Stomach (tissue), 9 donors: Measurements from ENCODE around the gene POM121C. TPM values are rescaled to one million over a fixed set of nuclear protein-coding genes. Genes with fewer than 3 reads are reported as not detected.
"Not testable (repeated sequence)": the region's sequence is repeated elsewhere in the genome, so short reads cannot be mapped to it uniquely, and the experiment has no call there.

ENCODE experiments used
- DNase-seq, 2 donors: peaks; one replicate each; pipeline versions ENCODE4 v3.0.0 to v3.0.0-alpha.2; 2013 to 2019
- H3K27ac ChIP-seq, 5 donors: fragments of 200-600 bp in 4 of 5; sonication (generic) in 4 of 5; one replicate each; pipeline ENCODE4 v1.5.1; 2013 to 2019; ENCODE audit warnings: mild to moderate bottlenecking in 1 of 5, moderate library complexity in 1 of 5
- H3K27me3 ChIP-seq, 3 donors: fragments of 200-600 bp; sonication (generic); one replicate each; pipeline ENCODE4 v1.5.1; 2017 to 2019; ENCODE audit warnings: mixed run types in 1 of 3
- H3K36me3 ChIP-seq, 4 donors: fragments of 200-600 bp; sonication (generic); 1 replicate in 3 of 4; 2 replicates in 1 of 4; pipeline ENCODE4 v1.5.1; 2016 to 2019
- H3K4me1 ChIP-seq, 4 donors: fragments of 200-600 bp; sonication (generic); one replicate each; pipeline ENCODE4 v1.5.1; 2016 to 2019
- H3K4me3 ChIP-seq, 4 donors: fragments of 200-600 bp; sonication (generic) in 3 of 4; one replicate each; pipeline ENCODE4 v1.5.1; 2016 to 2019; ENCODE audit warnings: mild to moderate bottlenecking in 1 of 4
- H3K9me3 ChIP-seq, 4 donors: fragments of 200-600 bp; sonication (generic); one replicate each; pipeline ENCODE4 v1.5.1; 2016 to 2019
- CTCF ChIP-seq, 7 experiments: fragments of 450-650 bp in 4 of 7; fragments of 200-600 bp in 3 of 7; sonication (generic) in 3 of 7; IDR thresholded peaks; one replicate each; pipeline ENCODE4 v1.5.1; 2016 to 2019; ENCODE audit warnings: antibody characterized with exemption in 7 of 7, control low read depth in 2 of 7, mild to moderate bottlenecking in 1 of 7
- EP300 ChIP-seq: sonication (generic); formaldehyde crosslinking; IDR thresholded peaks from one replicate; pipeline ENCODE4 v1.6.1; 2017; ENCODE audit warnings: antibody characterized with exemption
- POLR2A ChIP-seq, 4 donors: fragments of 450-650 bp; IDR thresholded peaks; one replicate each; pipeline ENCODE4 v1.6.1; 2016; ENCODE audit warnings: antibody characterized with exemption in 4 of 4, control low read depth in 2 of 4, mild to moderate bottlenecking in 1 of 4, moderate library complexity in 1 of 4
- POLR2AphosphoS5 ChIP-seq, 3 donors: sonication (generic); formaldehyde crosslinking; IDR thresholded peaks; one replicate each; pipeline ENCODE4 v1.6.1; 2016; ENCODE audit warnings: antibody characterized with exemption in 3 of 3
- WGBS, 5 donors: extraction: QIAGEN DNeasy Blood & Tissue Kit in 3 of 5; methylation state at CpG; one replicate each; pipeline versions ENCODE4 v1.1.5 to v1.1.7; 2013 to 2018; 5-methylcytosine and 5-hydroxymethylcytosine counted together
- intact Hi-C: fragments of 100-400 bp; cut with DNase I; formaldehyde crosslinking; loops from one replicate; pipeline ENCODE4 v1.15.1; 2023; ENCODE audit warnings: low total_unique reads
- polyA plus RNA-seq, 3 donors: library from polyadenylated mRNA; stranded (reverse); fragments of 200-250 nt; gene quantifications; one replicate each; pipeline ENCODE4 v1.2.3, GENCODE V29; 2013
- total RNA-seq, 5 donors: library from RNA; depleted of rRNA; stranded (reverse); fragments of >200 nt; gene quantifications; one replicate each; pipeline versions ENCODE4 v1.1.0 to v1.2.3, GENCODE V29; 2014 to 2016
- donor health status: healthy with polysubstance abuse.
- donor health status: Bipolar disorder and iron deficiency.
- donor health status: healthy.

The POM121C gene
- total and polyA plus RNA-seq, 8 donors, result 8.1 to 74.2 (median 24.1) TPM

- intact Hi-C loops, result no loop called here
- Histone ChIP-seq H3K4me1 (peaks cover 9 to 16% (median 12%) of the 10 kb centered on the region in 4 donors), H3K27me3 (no peaks in the 10 kb centered on the region), H3K4me3 (no peak overlapping the region), H3K9me3 (no peaks in the 10 kb centered on the region), H3K27ac (no peak overlapping the region), H3K36me3 (peaks cover under 1 to 8% (median 6%) of the 10 kb centered on the region in 4 donors)
- DNase-seq, result no peak
- 63 to 75% (median 66%) methylated on average over 6 of the region's 6 CpGs for WGBS, 5 donors
- TF ChIP-seq EP300 (no peak), POLR2AphosphoS5 (IDR thresholded peaks at IDR 0.05) (no peak), POLR2A (IDR thresholded peaks at IDR 0.05) (no peak), CTCF (IDR thresholded peaks at IDR 0.05) (no peak)
Observed at GRCh38 chr7:75531359-75531821, 45.3 kb upstream of the POM121C start.

GRCh38 chr7:75527224-75527722 is 41.2 kb upstream of the POM121C start:
- DNase-seq, result peak in 1 of 2 donors; percentile 27
- intact Hi-C loops, result not testable (repeated sequence)

GRCh38 chr7:75521727-75522126 is 35.6 kb upstream of the POM121C start:
- H3K9me3 ChIP-seq, H3K4me3 ChIP-seq, H3K27me3 ChIP-seq, H3K27ac ChIP-seq, DNase-seq, intact Hi-C loops: not testable (repeated sequence)
- Histone ChIP-seq H3K4me1 (peaks cover 4 to 13% (median 8%) of the 10 kb centered on the region in 4 donors), H3K36me3 (peaks cover 24 to 66% (median 60%) of the 10 kb centered on the region in 4 donors)

More at GRCh38 chr7:75527224-75527722, 41.2 kb upstream of the POM121C start:
- not testable (repeated sequence) for H3K27me3 ChIP-seq, H3K9me3 ChIP-seq
- peak overlapping the region; percentile 70 to 97 (median 88) for H3K4me3 ChIP-seq
- 0 to 1% (median 0%) methylated on average over 19 to 37 of the region's 37 CpGs for WGBS, 5 donors
- peaks cover 10 to 26% (median 18%) of the 10 kb centered on the region in 4 donors for H3K4me1 ChIP-seq
- H3K27ac ChIP-seq, result peak overlapping the region; percentile 85 to 94 (median 86)
- peaks cover 24 to 36% (median 35%) of the 10 kb centered on the region in 4 donors for H3K36me3 ChIP-seq

- peaks cover 13 to 61% (median 57%) of the 10 kb centered on the region in 4 donors for H3K36me3 ChIP-seq
- DNase-seq, H3K27ac ChIP-seq, intact Hi-C loops, H3K27me3 ChIP-seq, H3K4me3 ChIP-seq, H3K9me3 ChIP-seq, H3K4me1 ChIP-seq: not testable (repeated sequence)
- WGBS, 5 donors, result 23 to 65% (median 38%) methylated on average over 2 of the region's 2 CpGs
Observed at GRCh38 chr7:75518842-75519241, 32.7 kb upstream of the POM121C start.

- WGBS, 5 donors, result 93 to 95% (median 94%) methylated on average over 2 of the region's 4 CpGs; no CpG with 5 or more reads in 2 of the 5 donors
- H3K36me3 ChIP-seq, result peaks cover 0 to 35% (median 26%) of the 10 kb centered on the region in 4 donors
- DNase-seq, H3K27me3 ChIP-seq, H3K4me1 ChIP-seq, H3K9me3 ChIP-seq, H3K27ac ChIP-seq, H3K4me3 ChIP-seq, intact Hi-C loops: not testable (repeated sequence)
Observed at GRCh38 chr7:75509033-75509432, 22.9 kb upstream of the POM121C start.

- H3K9me3 ChIP-seq, DNase-seq, H3K27me3 ChIP-seq, H3K27ac ChIP-seq, intact Hi-C loops, H3K36me3 ChIP-seq, H3K4me1 ChIP-seq, H3K4me3 ChIP-seq: not testable (repeated sequence)
- 60 to 80% (median 69%) methylated on average over 5 to 6 of the region's 6 CpGs for WGBS, 5 donors
Observed at GRCh38 chr7:75492020-75492419, 5.9 kb upstream of the POM121C start, which contains the start of gene SPDYE5. Gene SPDYE5 (plus strand): TSS chr7:75492320. CDS start chr7:75494048, 1,728 bp downstream.

GRCh38 chr7:75485355-75485978 is 632 bp downstream of the POM121C start:
- H3K9me3 ChIP-seq, H3K27me3 ChIP-seq, H3K36me3 ChIP-seq, H3K4me1 ChIP-seq, intact Hi-C loops: not testable (repeated sequence)
- 0 to 3% (median 1%) methylated on average over 20 to 30 of the region's 32 CpGs for WGBS, 5 donors
- peak overlapping the region; percentile 81 to 92 (median 88) for H3K27ac ChIP-seq
- peak in 1 of 2 donors; percentile 12 for DNase-seq
- peak overlapping the region; percentile 64 to 80 (median 78) for H3K4me3 ChIP-seq

- H3K27ac ChIP-seq, intact Hi-C loops, DNase-seq, H3K9me3 ChIP-seq, H3K4me3 ChIP-seq, H3K27me3 ChIP-seq: not testable (repeated sequence)
- H3K36me3 ChIP-seq, result peaks cover 4 to 12% (median 7%) of the 10 kb centered on the region in 4 donors
- peaks cover 0 to 14% (median 5%) of the 10 kb centered on the region in 4 donors for H3K4me1 ChIP-seq
Observed at GRCh38 chr7:75480313-75480712, 5.8 kb downstream of the POM121C start.

GRCh38 chr7:75477457-75477856 is 8.6 kb downstream of the POM121C start:
- H3K27ac ChIP-seq, H3K9me3 ChIP-seq, intact Hi-C loops, DNase-seq, H3K4me3 ChIP-seq, H3K27me3 ChIP-seq: not testable (repeated sequence)
- peaks cover 10 to 34% (median 30%) of the 10 kb centered on the region in 4 donors for H3K36me3 ChIP-seq
- peaks cover 0 to 14% (median 4%) of the 10 kb centered on the region in 4 donors for H3K4me1 ChIP-seq

- H3K27me3 ChIP-seq, H3K27ac ChIP-seq, H3K4me3 ChIP-seq, H3K9me3 ChIP-seq, DNase-seq, intact Hi-C loops, H3K4me1 ChIP-seq: not testable (repeated sequence)
- peaks cover 8 to 63% (median 54%) of the 10 kb centered on the region in 4 donors for H3K36me3 ChIP-seq
- WGBS, 5 donors, result 90 to 100% (median 100%) methylated on average over 2 to 3 of the region's 4 CpGs; no CpG with 5 or more reads in 1 of the 5 donors
Observed at GRCh38 chr7:75470166-75470565, 15.9 kb downstream of the POM121C start.
